Mucosa of gallbladder (tissue), 1 donor: Measurements from ENCODE around the gene TMEM52B. TPM values are rescaled to one million over a fixed set of nuclear protein-coding genes. Genes with fewer than 3 reads are reported as not detected.
"Not testable (repeated sequence)": the region's sequence is repeated elsewhere in the genome, so short reads cannot be mapped to it uniquely, and the experiment has no call there.

Experiments used
- DNase-seq: peaks from one replicate; pipeline ENCODE4 v3.0.0-alpha.2; 2020; ENCODE audit warnings: low spot score
- total RNA-seq: library from RNA; stranded (reverse); gene quantifications from one replicate; pipeline ENCODE4 v1.2.1, GENCODE V29; 2021
- donor health status: DM: no; HTN: no; CAD: no.

TMEM52B gene
- total RNA-seq, 1 donor from 2014 or later = 0.86 TPM

- DNase-seq = peak; percentile 98
These were observed 33.3 kb downstream of the TMEM52B start for GRCh38 chr12:10211940-10212738.

GRCh38 chr12:10212739-10213131 is 33.9 kb downstream of the TMEM52B start, which contains the start of gene GABARAPL1:
Gene GABARAPL1, plus strand, starts transcription at chr12:10212877. Its CDS starts 253 bp downstream, at chr12:10213130.
- DNase-seq = peak; percentile 90

GRCh38 chr12:10213168-10214135 is 34.6 kb downstream of the TMEM52B start:
- peak; percentile 75 for DNase-seq

DNA sequence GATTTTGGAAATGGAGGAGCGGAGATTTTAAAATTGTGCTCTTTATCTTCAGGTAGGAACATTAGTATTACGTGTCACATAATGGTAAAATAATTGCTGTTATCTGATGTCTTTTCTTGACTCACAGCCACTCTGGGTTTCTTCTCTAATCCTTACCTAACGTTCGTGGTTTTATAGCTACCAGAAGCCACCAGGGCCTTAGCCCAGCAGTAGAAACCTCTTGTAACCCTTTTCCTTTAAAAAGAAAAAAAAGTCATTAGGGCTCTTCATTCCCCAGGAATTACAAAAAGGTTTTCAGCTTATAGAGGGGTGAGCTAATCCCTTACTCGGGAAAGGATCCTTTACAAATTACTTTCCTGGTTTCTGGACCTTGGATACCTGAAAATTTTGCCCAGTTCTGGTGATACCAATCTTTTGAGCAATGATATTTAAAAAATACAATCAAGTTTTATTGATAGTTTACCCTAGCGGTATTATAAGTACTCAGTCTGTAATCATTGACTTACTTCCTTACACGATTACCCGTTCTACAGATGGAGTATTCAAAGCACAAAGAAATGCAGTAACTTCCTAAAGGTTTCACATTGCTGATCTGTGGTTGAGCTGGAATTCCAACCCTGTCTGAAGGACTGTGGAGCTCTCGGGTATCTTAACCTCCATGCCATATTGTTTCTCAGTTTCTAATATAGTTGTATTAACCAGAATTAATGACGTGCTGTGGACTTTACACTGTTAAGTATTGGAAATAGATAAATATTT is 35.5 kb downstream of the TMEM52B start:
- no peak for DNase-seq

DNA sequence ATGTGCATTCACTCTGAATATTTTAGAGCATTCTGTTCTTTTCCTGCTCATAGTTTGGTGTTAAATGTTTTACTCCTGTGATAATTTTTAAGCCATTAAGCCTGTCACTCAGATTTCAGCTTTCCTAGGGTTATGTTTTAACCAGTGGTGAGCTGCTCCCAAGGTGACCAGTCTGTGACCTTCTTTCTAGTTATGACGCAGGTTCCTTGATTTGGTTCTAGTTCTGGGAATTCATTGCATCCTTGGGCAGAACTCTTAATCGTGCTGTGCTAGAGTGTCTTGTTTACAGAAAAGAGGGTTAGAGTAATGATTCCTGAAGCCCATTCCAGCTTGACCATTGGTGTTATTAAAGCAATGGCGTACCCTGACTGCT is 36.0 kb downstream of the TMEM52B start:
- no peak for DNase-seq

DNA sequence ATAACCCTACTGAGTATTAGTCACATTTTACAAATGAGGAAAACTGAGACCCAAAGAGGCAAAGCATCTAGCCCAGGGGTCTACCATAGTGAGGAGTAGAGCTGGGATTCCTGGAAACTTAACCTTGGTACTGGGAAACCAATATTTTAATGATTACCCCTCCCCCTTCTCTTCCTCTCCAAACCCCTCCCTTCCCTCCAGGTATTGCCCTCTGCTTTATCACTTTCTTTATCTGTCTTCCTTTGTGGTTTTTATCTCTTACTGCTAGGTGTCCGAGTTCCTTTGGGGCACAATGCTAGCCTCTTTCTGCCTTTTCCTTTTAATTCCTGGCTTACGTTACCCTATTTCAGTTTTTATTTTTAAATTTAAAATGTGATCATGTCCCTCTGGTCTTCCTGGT is 36.6 kb downstream of the TMEM52B start:
- no peak for DNase-seq

DNA sequence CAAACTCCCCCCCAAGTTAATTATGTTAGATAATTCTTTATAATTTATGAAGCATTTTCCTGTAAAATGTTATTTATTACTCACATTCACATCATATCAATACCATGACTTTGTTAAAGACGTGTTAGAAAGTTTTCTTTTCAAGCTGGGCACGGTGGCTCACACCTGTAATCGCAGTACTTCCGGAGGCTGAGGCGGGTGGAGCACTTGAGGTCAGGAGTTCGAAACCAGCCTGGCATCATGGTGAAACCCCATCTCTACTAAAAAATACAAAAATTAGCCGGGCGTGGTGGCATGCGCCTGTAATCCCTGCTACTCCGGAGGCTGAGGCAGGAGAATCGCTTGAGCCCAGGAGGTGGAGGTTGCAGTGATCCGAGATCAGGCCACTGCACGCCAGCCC is 37.1 kb downstream of the TMEM52B start:
- not testable (repeated sequence) for DNase-seq

DNA sequence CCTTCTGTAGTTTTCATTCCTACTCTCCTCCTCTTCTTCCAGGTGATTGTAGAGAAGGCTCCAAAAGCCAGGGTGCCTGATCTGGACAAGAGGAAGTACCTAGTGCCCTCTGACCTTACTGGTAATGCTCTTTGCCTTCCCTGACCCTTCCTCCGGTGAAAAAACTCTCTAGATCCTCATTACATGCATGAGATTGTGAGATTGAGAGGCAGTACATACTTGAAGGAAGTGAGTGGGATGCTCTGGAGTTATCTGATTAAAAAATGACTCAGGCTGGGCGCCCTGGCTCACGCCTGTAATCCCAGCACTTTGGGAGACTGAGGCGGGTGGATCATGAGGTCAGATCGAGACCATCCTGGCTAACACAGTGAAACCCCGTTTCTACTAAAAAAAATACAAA is 39.2 kb downstream of the TMEM52B start:
- no peak for DNase-seq

- DNase-seq = peak; percentile 85
These were observed 41.7 kb downstream of the TMEM52B start for GRCh38 chr12:10220398-10221077.

DNA sequence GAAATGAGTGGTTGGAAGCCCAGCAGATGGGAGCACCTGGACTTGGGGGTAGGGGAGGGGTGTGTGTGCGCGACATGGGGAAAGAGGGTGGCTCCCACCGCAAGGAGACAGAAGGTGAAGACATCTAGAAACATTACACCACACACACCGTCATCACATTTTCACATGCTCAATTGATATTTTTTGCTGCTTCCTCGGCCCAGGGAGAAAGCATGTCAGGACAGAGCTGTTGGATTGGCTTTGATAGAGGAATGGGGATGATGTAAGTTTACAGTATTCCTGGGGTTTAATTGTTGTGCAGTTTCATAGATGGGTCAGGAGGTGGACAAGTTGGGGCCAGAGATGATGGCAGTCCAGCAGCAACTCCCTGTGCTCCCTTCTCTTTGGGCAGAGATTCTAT is 43.0 kb downstream of the TMEM52B start:
- DNase-seq = no peak

DNA sequence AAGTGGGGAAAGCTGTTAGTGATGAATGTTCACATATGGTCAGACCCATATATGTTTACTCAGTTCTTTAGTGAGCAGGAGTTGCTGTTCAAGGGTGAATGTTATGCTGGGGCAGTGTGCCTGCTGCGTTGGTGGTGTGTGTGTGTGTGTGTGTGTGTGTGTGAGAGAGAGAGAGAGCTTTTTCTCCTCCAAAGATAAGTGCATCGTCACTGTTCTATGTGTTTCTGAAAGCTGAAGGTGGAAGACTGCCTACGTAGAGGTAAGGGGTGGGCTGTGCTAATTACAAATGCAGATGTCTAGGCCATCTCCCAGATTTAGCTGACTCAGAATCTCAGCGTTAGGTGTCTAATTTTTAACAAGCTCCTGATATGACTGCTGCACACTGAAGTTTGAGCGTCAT is 44.4 kb downstream of the TMEM52B start:
- DNase-seq = no peak

GRCh38 chr12:10225426-10225825 is 46.6 kb downstream of the TMEM52B start:
- DNase-seq = not testable (repeated sequence)

DNA sequence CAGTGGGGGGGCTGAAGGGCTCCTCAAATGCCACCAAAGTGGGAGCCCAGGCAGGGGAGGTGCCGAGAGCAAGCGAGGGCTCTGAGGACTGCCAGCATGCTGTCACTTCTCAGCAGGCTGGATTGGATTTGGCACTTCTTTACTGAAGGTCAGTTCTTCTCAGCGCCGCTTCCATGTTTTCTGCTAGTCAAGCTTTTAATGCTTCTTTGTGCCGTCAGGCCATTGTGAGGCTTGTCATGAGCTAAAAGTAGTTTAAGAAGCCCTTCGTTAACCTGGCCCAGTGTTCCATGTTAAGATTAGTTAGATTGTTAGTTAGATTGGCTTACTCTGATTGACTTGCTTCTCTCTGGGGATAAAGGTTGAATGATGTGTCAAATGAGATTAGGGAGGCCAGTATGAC is 47.3 kb downstream of the TMEM52B start:
- DNase-seq = no peak

DNA sequence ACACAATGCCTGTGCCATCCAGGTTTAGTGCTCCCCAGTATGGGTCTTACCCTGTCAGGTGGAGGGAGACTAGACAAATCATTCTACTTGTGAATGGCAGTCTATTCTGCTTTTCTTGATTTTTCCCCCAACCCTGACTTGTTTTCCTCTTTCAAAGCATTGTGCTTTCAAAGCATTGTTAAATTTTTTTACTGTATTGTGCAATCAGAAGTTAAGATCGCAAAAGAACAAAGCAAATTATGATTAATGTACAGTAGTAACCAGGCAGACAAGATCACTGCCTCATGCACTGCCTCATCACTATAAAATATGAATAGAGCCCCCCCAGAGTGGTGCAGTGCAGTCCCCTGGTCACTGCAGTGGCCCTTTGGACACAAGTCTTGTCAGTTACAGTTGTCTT is 47.9 kb downstream of the TMEM52B start:
- DNase-seq = no peak

DNA sequence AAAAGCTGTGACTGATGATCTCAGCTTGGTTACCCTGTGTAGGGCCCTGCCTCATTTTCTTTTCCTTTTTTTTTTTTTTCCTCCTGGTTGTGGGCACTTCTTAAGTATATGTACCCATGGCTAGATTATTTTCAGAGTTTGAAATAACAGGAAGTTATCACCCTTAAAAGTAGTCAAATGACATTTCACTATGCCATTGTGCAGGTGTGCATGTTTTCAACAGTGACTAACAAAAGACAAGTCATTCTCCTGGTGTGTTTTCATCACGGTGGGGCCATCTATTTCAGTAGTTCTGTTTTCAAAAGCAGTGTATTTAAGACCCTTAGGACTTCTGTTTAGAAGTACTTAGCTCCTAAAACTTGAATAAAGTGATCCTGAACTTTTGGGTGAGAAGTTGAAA is 48.8 kb downstream of the TMEM52B start:
- no peak for DNase-seq

- DNase-seq = no peak
These were observed 55.7 kb downstream of the TMEM52B start for GRCh38 chr12:10234562-10234961.

- DNase-seq = no peak
These were observed 57.2 kb downstream of the TMEM52B start for GRCh38 chr12:10235761-10236631.

- DNase-seq = no peak
These were observed 57.9 kb downstream of the TMEM52B start for GRCh38 chr12:10236720-10237119.

GRCh38 chr12:10238526-10238925 is 59.7 kb downstream of the TMEM52B start:
- no peak for DNase-seq

DNA sequence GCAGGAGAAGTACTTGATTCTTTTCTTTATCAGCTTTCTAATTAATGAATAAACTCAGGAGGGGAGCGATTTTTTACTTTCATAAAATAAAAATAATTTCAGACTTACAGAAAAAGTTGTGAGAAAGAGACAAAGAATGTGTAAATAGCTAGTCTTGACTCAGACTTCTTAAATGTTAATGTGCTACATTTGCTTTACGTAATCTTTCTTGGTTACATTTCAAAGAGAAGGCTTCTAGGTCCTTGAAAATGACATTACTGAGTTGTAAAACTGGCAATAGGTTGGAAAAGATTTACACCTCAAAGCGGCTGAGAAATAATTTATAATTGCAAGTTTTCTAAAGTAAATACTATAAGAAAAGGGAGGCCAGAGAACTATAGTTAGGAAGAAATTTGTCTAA is 62.5 kb downstream of the TMEM52B start:
- no peak for DNase-seq
